Middle frontal gyrus (tissue), 1 donor: ENCODE results near the gene MSANTD3.
"Not testable (repeated sequence)": the region's sequence is repeated elsewhere in the genome, so short reads cannot be mapped to it uniquely, and the experiment has no call there.

ENCODE experiments used
- DNase-seq: peaks from one replicate; pipeline ENCODE4 v3.0.0-alpha.2; 2015; ENCODE audit warnings: low spot score; ENCODE audit errors: extremely low spot score

Gene MSANTD3

GRCh38 chr9:100426530-100427365 is at the start of gene MSANTD3:
MSANTD3 (plus strand) TSS chr9:100427143; CDS start chr9:100441939, 14,796 bp downstream.
- DNase-seq, result no peak

- DNase-seq, result no peak
Measured at GRCh38 chr9:100379862-100380261, 47.1 kb upstream of the MSANTD3 start.

- DNase-seq, result not testable (repeated sequence)
Measured at GRCh38 chr9:100392989-100393388, 34.0 kb upstream of the MSANTD3 start.

- DNase-seq, result no peak
Measured at GRCh38 chr9:100394032-100394695, 32.8 kb upstream of the MSANTD3 start.

- no peak for DNase-seq
Measured at GRCh38 chr9:100394816-100395215, 32.1 kb upstream of the MSANTD3 start.

GRCh38 chr9:100396769-100397168 is 30.2 kb upstream of the MSANTD3 start:
- no peak for DNase-seq

- DNase-seq, result no peak
Measured at GRCh38 chr9:100397529-100398266, 29.2 kb upstream of the MSANTD3 start.

GRCh38 chr9:100401042-100401441 is 25.9 kb upstream of the MSANTD3 start:
- DNase-seq, result no peak

GRCh38 chr9:100406962-100407361 is 20.0 kb upstream of the MSANTD3 start:
- DNase-seq, result no peak

GRCh38 chr9:100408546-100409175 is 18.3 kb upstream of the MSANTD3 start:
- DNase-seq, result no peak

GRCh38 chr9:100409176-100409556 is 17.8 kb upstream of the MSANTD3 start:
- no peak for DNase-seq

GRCh38 chr9:100411472-100412283 is 15.3 kb upstream of the MSANTD3 start:
- DNase-seq, result peak; percentile 85

- no peak for DNase-seq
Measured at GRCh38 chr9:100413839-100414420, 13.0 kb upstream of the MSANTD3 start.

- no peak for DNase-seq
Measured at GRCh38 chr9:100417815-100418214, 9.1 kb upstream of the MSANTD3 start.

GRCh38 chr9:100419166-100419565 is 7.8 kb upstream of the MSANTD3 start:
- DNase-seq, result no peak

GRCh38 chr9:100421116-100421515 is 5.8 kb upstream of the MSANTD3 start:
- not testable (repeated sequence) for DNase-seq

- DNase-seq, result no peak
Measured at GRCh38 chr9:100425758-100426157, 1.2 kb upstream of the MSANTD3 start.

- DNase-seq, result no peak
Measured at GRCh38 chr9:100426189-100426529, 784 bp upstream of the MSANTD3 start.

- DNase-seq, result peak; percentile 42
Measured at GRCh38 chr9:100427366-100428263, 672 bp downstream of the MSANTD3 start.
